ENCODE measurements around the gene GBGT1. TPM values are rescaled to one million over a fixed set of nuclear protein-coding genes. Genes with fewer than 3 reads are reported as not detected.

GBGT1 gene
- total RNA-seq, 1 donor from 2014 or later = 10.0 TPM

- no peak overlapping the region for H3K4me3 ChIP-seq (ENCODE audit: low read depth, low read length)
- no peak for DNase-seq (ENCODE audit: low read depth)
- TF ChIP-seq CTCF (conservative IDR thresholded peaks at IDR 0.05; ENCODE audit: low read depth, low read length) = no peak
Measured at GRCh38 chr9:133188843-133189180, 25.1 kb upstream of the GBGT1 start.

DNA sequence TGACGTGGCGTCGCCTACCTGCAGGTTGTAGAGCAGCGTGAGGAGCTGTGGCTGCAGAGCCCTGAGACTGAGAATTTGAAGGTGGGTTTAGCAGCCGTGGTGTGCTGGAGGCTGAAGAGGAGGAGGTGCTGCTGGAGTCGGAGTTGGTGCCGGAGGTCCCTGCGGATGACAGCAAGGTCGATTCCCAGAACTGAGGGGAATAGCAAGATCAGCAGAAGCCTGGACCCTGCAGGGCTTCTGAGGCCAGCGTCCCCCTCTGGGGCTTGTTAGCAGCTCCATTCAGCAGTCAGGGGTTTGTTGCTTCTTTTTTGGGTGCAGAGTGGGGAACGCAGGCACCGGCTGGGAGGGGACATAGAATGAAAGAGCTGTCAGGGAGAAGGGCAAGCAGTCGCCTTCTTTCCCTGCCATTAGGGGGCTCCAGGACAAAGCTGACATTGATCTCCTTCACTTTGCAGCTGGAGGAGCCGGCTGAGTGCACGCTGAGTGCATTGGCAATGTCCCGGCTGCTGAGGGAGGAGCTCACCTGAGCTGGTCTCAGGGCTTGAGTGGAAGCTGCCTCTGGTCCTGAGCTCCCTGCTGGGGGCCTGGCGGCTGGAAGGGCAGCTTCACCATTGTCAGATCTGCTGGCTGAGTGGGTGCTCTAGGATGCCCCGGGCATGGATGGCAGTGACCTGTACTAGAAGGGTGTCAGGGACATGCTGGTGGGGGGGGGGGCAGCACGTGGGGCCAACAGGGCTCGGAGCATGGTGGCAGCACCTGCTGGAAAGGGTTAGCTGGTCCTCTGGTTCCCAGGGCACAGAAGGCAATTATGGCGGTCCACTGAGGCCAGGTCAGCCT lies 24.5 kb upstream of the GBGT1 start:
- DNase-seq (ENCODE audit: low read depth) = no peak
- no peak overlapping the region for H3K4me3 ChIP-seq (ENCODE audit: low read depth, low read length)
- TF ChIP-seq CTCF (conservative IDR thresholded peaks at IDR 0.05; ENCODE audit: low read depth, low read length) = peak; percentile 52

- DNase-seq (ENCODE audit: low read depth) = no peak
- H3K4me3 ChIP-seq (ENCODE audit: low read depth, low read length) = no peak overlapping the region
- no peak for TF ChIP-seq CTCF (conservative IDR thresholded peaks at IDR 0.05; ENCODE audit: low read depth, low read length)
Measured at GRCh38 chr9:133187561-133188005, 23.9 kb upstream of the GBGT1 start.

- no peak for DNase-seq (ENCODE audit: low read depth)
- no peak for TF ChIP-seq CTCF (conservative IDR thresholded peaks at IDR 0.05; ENCODE audit: low read depth, low read length)
- no peak overlapping the region for H3K4me3 ChIP-seq (ENCODE audit: low read depth, low read length)
Measured at GRCh38 chr9:133186736-133187135, 23.0 kb upstream of the GBGT1 start.

- TF ChIP-seq CTCF (conservative IDR thresholded peaks at IDR 0.05; ENCODE audit: low read depth, low read length) = peak; percentile 74
- peak; percentile 18 for DNase-seq (ENCODE audit: low read depth)
Measured at GRCh38 chr9:133184971-133185370, 21.3 kb upstream of the GBGT1 start.

DNA sequence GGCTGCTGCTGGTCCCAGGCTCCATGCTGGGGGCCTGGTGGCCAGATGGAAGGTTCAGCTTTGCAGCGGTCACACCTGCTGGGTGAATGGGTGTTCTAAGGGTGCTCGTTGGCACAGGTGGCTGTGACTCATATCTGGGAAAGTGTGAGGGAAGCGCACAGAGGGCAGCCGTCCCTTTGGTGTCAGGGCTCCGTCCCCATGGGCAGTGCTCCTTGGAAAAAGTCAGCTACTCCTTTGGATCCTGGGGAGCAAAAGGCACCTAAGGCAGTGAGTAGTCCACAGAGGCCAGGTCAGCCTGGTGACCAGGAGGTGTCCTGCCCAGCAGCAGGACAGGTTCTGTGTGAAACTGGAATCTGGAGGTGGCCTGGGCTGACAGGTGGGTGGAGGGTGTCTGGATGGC lies 18.4 kb upstream of the GBGT1 start:
- TF ChIP-seq CTCF (conservative IDR thresholded peaks at IDR 0.05; ENCODE audit: low read depth, low read length) = no peak
- DNase-seq (ENCODE audit: low read depth) = no peak
- no peak overlapping the region for H3K4me3 ChIP-seq (ENCODE audit: low read depth, low read length)

More at GRCh38 chr9:133184971-133185370, 21.3 kb upstream of the GBGT1 start:
- H3K4me3 ChIP-seq (ENCODE audit: low read depth, low read length) = no peak overlapping the region

- no peak overlapping the region for H3K4me3 ChIP-seq (ENCODE audit: low read depth, low read length)
- DNase-seq (ENCODE audit: low read depth) = no peak
- no peak for TF ChIP-seq CTCF (conservative IDR thresholded peaks at IDR 0.05; ENCODE audit: low read depth, low read length)
Measured at GRCh38 chr9:133181561-133181960, 17.8 kb upstream of the GBGT1 start.

All from epithelial cell of proximal tubule (primary cell).